ENCODE data around the gene DLL4.

The DLL4 gene

GRCh38 chr15:40923551-40923950, 5.6 kb upstream of the DLL4 start:
- no peak overlapping the region for H3K9ac ChIP-seq (ENCODE audit: low read length)
- H2AK5ac ChIP-seq (ENCODE audit: low read length, severe bottlenecking): no peak overlapping the region
- no peak overlapping the region for H2AFZ ChIP-seq (ENCODE audit: low read depth, low read length)
- H3K23ac ChIP-seq (ENCODE audit: low read length in 2 of 2): no peak overlapping the region
- no peak overlapping the region for H3K4ac ChIP-seq (ENCODE audit: low read depth in 1 of 2, low read length in 2 of 2)
- no peak overlapping the region for H4K8ac ChIP-seq (ENCODE audit: low read length)
- H3K27me3 ChIP-seq (ENCODE audit: control insufficient read depth in 1 of 2, insufficient read depth in 1 of 2, low read length in 2 of 2): peaks cover 52 to 68% of the 10 kb centered on the region in 2 experiments
- H2BK12ac ChIP-seq (ENCODE audit: low read length in 2 of 2): no peak overlapping the region
- WGBS: 88% methylated on average over 9 of the region's 9 CpGs
- no peaks in the 10 kb centered on the region for H3K9me3 ChIP-seq (ENCODE audit: control insufficient read depth, low read length)
- no peak overlapping the region for H3K14ac ChIP-seq (ENCODE audit: low read length in 2 of 2)
- no peak overlapping the region for H2BK120ac ChIP-seq (ENCODE audit: low read depth, low read length)
- no peak overlapping the region for H3K27ac ChIP-seq (ENCODE audit: low read length, poor library complexity, severe bottlenecking)
- no peak overlapping the region for H3K4me3 ChIP-seq (ENCODE audit: insufficient read depth in 1 of 2, low read depth in 1 of 2, low read length in 2 of 2)
- no peak overlapping the region for H3K18ac ChIP-seq (ENCODE audit: low read depth in 1 of 2, low read length in 2 of 2)
- no peaks in the 10 kb centered on the region for H3K36me3 ChIP-seq (ENCODE audit: control insufficient read depth in 1 of 2, insufficient read depth in 2 of 2, low read depth in 1 of 2, low read length in 2 of 2)
- H4K91ac ChIP-seq (ENCODE audit: low read length): no peak overlapping the region
- H3K4me1 ChIP-seq (ENCODE audit: control insufficient read depth, insufficient read depth, low read depth, low read length): peaks cover 37% of the 10 kb centered on the region
- DNase-seq: no peak
- H3K4me2 ChIP-seq (ENCODE audit: low read length, poor library complexity, severe bottlenecking): no peak overlapping the region
- no peaks in the 10 kb centered on the region for H3K79me1 ChIP-seq (replicated peaks; ENCODE audit: low read length, poor library complexity, severe bottlenecking)
- H2BK5ac ChIP-seq (ENCODE audit: low read depth, low read length, poor library complexity, severe bottlenecking): no peak overlapping the region
- no peak overlapping the region for H2BK15ac ChIP-seq (ENCODE audit: low read depth, poor library complexity, severe bottlenecking)

- Histone ChIP-seq H3K4me1 (ENCODE audit: control insufficient read depth, insufficient read depth, low read depth, low read length) (peaks cover 49% of the 10 kb centered on the region), H3K79me1 (replicated peaks; ENCODE audit: low read length, poor library complexity, severe bottlenecking) (no peaks in the 10 kb centered on the region), H4K91ac (ENCODE audit: low read length) (no peak overlapping the region), H3K27ac (ENCODE audit: low read length, poor library complexity, severe bottlenecking) (no peak overlapping the region), H3K4me2 (ENCODE audit: low read length, poor library complexity, severe bottlenecking) (no peak overlapping the region), H3K9me3 (ENCODE audit: control insufficient read depth, low read length) (no peaks in the 10 kb centered on the region), H2AK5ac (ENCODE audit: low read length, severe bottlenecking) (no peak overlapping the region), H2BK5ac (ENCODE audit: low read depth, low read length, poor library complexity, severe bottlenecking) (no peak overlapping the region), H2BK15ac (ENCODE audit: low read depth, poor library complexity, severe bottlenecking) (peak overlapping the region; percentile 86), H3K36me3 (ENCODE audit: control insufficient read depth in 1 of 2, insufficient read depth in 2 of 2, low read depth in 1 of 2, low read length in 2 of 2) (no peaks in the 10 kb centered on the region), H2BK12ac (ENCODE audit: low read length in 2 of 2) (no peak overlapping the region), H3K27me3 (ENCODE audit: control insufficient read depth in 1 of 2, insufficient read depth in 1 of 2, low read length in 2 of 2) (peaks cover 64 to 73% of the 10 kb centered on the region in 2 experiments), H3K4ac (ENCODE audit: low read depth in 1 of 2, low read length in 2 of 2) (no peak overlapping the region), H3K9ac (ENCODE audit: low read length) (no peak overlapping the region), H3K14ac (ENCODE audit: low read length in 2 of 2) (no peak overlapping the region), H3K23ac (ENCODE audit: low read length in 2 of 2) (peak overlapping the region in 1 of 2 experiments; percentile 38), H4K8ac (ENCODE audit: low read length) (no peak overlapping the region), H2AFZ (ENCODE audit: low read depth, low read length) (no peak overlapping the region), H3K4me3 (ENCODE audit: insufficient read depth in 1 of 2, low read depth in 1 of 2, low read length in 2 of 2) (no peak overlapping the region), H2BK120ac (ENCODE audit: low read depth, low read length) (no peak overlapping the region), H3K18ac (ENCODE audit: low read depth in 1 of 2, low read length in 2 of 2) (no peak overlapping the region)
- no peak for DNase-seq
- WGBS: 7% methylated on average over 30 of the region's 30 CpGs
Observed at GRCh38 chr15:40925495-40925862, 3.7 kb upstream of the DLL4 start.

- Histone ChIP-seq H3K36me3 (ENCODE audit: control insufficient read depth in 1 of 2, insufficient read depth in 2 of 2, low read depth in 1 of 2, low read length in 2 of 2) (no peaks in the 10 kb centered on the region), H3K14ac (ENCODE audit: low read length in 2 of 2) (peak overlapping the region in 1 of 2 experiments; percentile 74), H2BK12ac (ENCODE audit: low read length in 2 of 2) (peak overlapping the region in 1 of 2 experiments; percentile 70), H2AFZ (ENCODE audit: low read depth, low read length) (peak overlapping the region; percentile 64), H2BK15ac (ENCODE audit: low read depth, poor library complexity, severe bottlenecking) (peak overlapping the region; percentile 86), H3K4me3 (ENCODE audit: insufficient read depth in 1 of 2, low read depth in 1 of 2, low read length in 2 of 2) (peak overlapping the region in 1 of 2 experiments; percentile 24), H4K91ac (ENCODE audit: low read length) (no peak overlapping the region), H3K27me3 (ENCODE audit: control insufficient read depth in 1 of 2, insufficient read depth in 1 of 2, low read length in 2 of 2) (peaks cover 70 to 76% of the 10 kb centered on the region in 2 experiments), H3K79me1 (replicated peaks; ENCODE audit: low read length, poor library complexity, severe bottlenecking) (no peaks in the 10 kb centered on the region), H4K8ac (ENCODE audit: low read length) (no peak overlapping the region), H3K9ac (ENCODE audit: low read length) (no peak overlapping the region), H3K23ac (ENCODE audit: low read length in 2 of 2) (peak overlapping the region in 1 of 2 experiments; percentile 38), H3K27ac (ENCODE audit: low read length, poor library complexity, severe bottlenecking) (no peak overlapping the region), H3K9me3 (ENCODE audit: control insufficient read depth, low read length) (no peaks in the 10 kb centered on the region), H3K4ac (ENCODE audit: low read depth in 1 of 2, low read length in 2 of 2) (no peak overlapping the region), H2BK5ac (ENCODE audit: low read depth, low read length, poor library complexity, severe bottlenecking) (no peak overlapping the region), H3K4me1 (ENCODE audit: control insufficient read depth, insufficient read depth, low read depth, low read length) (peaks cover 52% of the 10 kb centered on the region), H3K4me2 (ENCODE audit: low read length, poor library complexity, severe bottlenecking) (peak overlapping the region; percentile 77), H2AK5ac (ENCODE audit: low read length, severe bottlenecking) (no peak overlapping the region), H3K18ac (ENCODE audit: low read depth in 1 of 2, low read length in 2 of 2) (peak overlapping the region in 1 of 2 experiments; percentile 63), H2BK120ac (ENCODE audit: low read depth, low read length) (no peak overlapping the region)
- 2% methylated on average over 61 of the region's 61 CpGs for WGBS
- peak; percentile 61 for DNase-seq
Observed at GRCh38 chr15:40925863-40926658, 3.1 kb upstream of the DLL4 start.

- Histone ChIP-seq H3K4ac (ENCODE audit: low read depth in 1 of 2, low read length in 2 of 2) (no peak overlapping the region), H3K27me3 (ENCODE audit: control insufficient read depth in 1 of 2, insufficient read depth in 1 of 2, low read length in 2 of 2) (peaks cover 78 to 84% of the 10 kb centered on the region in 2 experiments), H3K14ac (ENCODE audit: low read length in 2 of 2) (no peak overlapping the region), H3K23ac (ENCODE audit: low read length in 2 of 2) (peak overlapping the region in 1 of 2 experiments; percentile 62), H2BK5ac (ENCODE audit: low read depth, low read length, poor library complexity, severe bottlenecking) (no peak overlapping the region), H3K4me2 (ENCODE audit: low read length, poor library complexity, severe bottlenecking) (no peak overlapping the region), H3K4me3 (ENCODE audit: insufficient read depth in 1 of 2, low read depth in 1 of 2, low read length in 2 of 2) (no peak overlapping the region), H3K9ac (ENCODE audit: low read length) (no peak overlapping the region), H4K8ac (ENCODE audit: low read length) (no peak overlapping the region), H2BK12ac (ENCODE audit: low read length in 2 of 2) (no peak overlapping the region), H3K79me1 (replicated peaks; ENCODE audit: low read length, poor library complexity, severe bottlenecking) (no peaks in the 10 kb centered on the region), H3K4me1 (ENCODE audit: control insufficient read depth, insufficient read depth, low read depth, low read length) (peaks cover 52% of the 10 kb centered on the region), H4K91ac (ENCODE audit: low read length) (no peak overlapping the region), H3K36me3 (ENCODE audit: control insufficient read depth in 1 of 2, insufficient read depth in 2 of 2, low read depth in 1 of 2, low read length in 2 of 2) (no peaks in the 10 kb centered on the region), H3K18ac (ENCODE audit: low read depth in 1 of 2, low read length in 2 of 2) (no peak overlapping the region), H2BK15ac (ENCODE audit: low read depth, poor library complexity, severe bottlenecking) (no peak overlapping the region), H2AK5ac (ENCODE audit: low read length, severe bottlenecking) (no peak overlapping the region), H3K9me3 (ENCODE audit: control insufficient read depth, low read length) (no peaks in the 10 kb centered on the region), H3K27ac (ENCODE audit: low read length, poor library complexity, severe bottlenecking) (no peak overlapping the region), H2AFZ (ENCODE audit: low read depth, low read length) (no peak overlapping the region), H2BK120ac (ENCODE audit: low read depth, low read length) (no peak overlapping the region)
- no peak for DNase-seq
- whole genome bisulfite sequencing: 13% methylated on average over 33 of the region's 33 CpGs
Observed at GRCh38 chr15:40926659-40927494, 2.3 kb upstream of the DLL4 start.
